Spleen (tissue), 11 donors: Measurements from ENCODE around the gene PLXNC1. TPM values are rescaled to one million over a fixed set of nuclear protein-coding genes. Genes with fewer than 3 reads are reported as not detected.

Experiments used
- DNase-seq: peaks from one replicate; pipeline ENCODE4 v3.0.0-alpha.2; 2020
- H3K27ac ChIP-seq, 8 donors: fragments of 200-600 bp; sonication (generic) in 7 of 8; 1 replicate in 4 of 8; 2 replicates in 4 of 8; pipeline versions ENCODE4 v1.5.0 to v1.8.0; 2016 to 2021; ENCODE audit warnings: inconsistent platforms in 4 of 8, mild to moderate bottlenecking in 4 of 8, moderate library complexity in 1 of 8
- H3K27me3 ChIP-seq, 7 donors: fragments of 200-600 bp; sonication (generic) in 6 of 7; replicated peaks in 1 of 7; 1 replicate in 4 of 7; 2 replicates in 3 of 7; pipeline versions ENCODE4 v1.5.0 to v1.8.0; 2016 to 2021; ENCODE audit warnings: inconsistent platforms in 3 of 7, mild to moderate bottlenecking in 1 of 7
- H3K36me3 ChIP-seq, 6 donors: fragments of 200-600 bp; sonication (generic) in 5 of 6; 1 replicate in 4 of 6; 2 replicates in 2 of 6; pipeline versions ENCODE4 v1.5.0 to v1.8.0; 2016 to 2021; ENCODE audit warnings: inconsistent platforms in 2 of 6
- H3K4me1 ChIP-seq, 6 donors: fragments of 200-600 bp; sonication (generic) in 5 of 6; 1 replicate in 3 of 6; 2 replicates in 3 of 6; pipeline versions ENCODE4 v1.5.0 to v1.8.0; 2016 to 2021; ENCODE audit warnings: inconsistent platforms in 3 of 6
- H3K4me3 ChIP-seq, 8 donors: fragments of 200-600 bp; sonication (generic) in 7 of 8; 1 replicate in 4 of 8; 2 replicates in 4 of 8; pipeline versions ENCODE4 v1.5.0 to v1.8.0; 2016 to 2021; ENCODE audit warnings: inconsistent platforms in 4 of 8, mild to moderate bottlenecking in 4 of 8, moderate library complexity in 2 of 8
- H3K9me3 ChIP-seq, 8 donors: fragments of 200-600 bp; sonication (generic) in 7 of 8; 1 replicate in 4 of 8; 2 replicates in 4 of 8; pipeline versions ENCODE4 v1.5.0 to v1.8.0; 2016 to 2021; ENCODE audit warnings: inconsistent platforms in 4 of 8
- POLR2A ChIP-seq, 3 donors: fragments of 450-650 bp; IDR thresholded peaks; one replicate each; pipeline ENCODE4 v1.5.1; 2017; ENCODE audit warnings: antibody characterized with exemption in 3 of 3, mild to moderate bottlenecking in 1 of 3
- POLR2AphosphoS5 ChIP-seq, 3 donors: sonication (generic); formaldehyde crosslinking; IDR thresholded peaks; one replicate each; pipeline ENCODE4 v1.5.1; 2017; ENCODE audit warnings: antibody characterized with exemption in 3 of 3
- WGBS, 5 donors: extraction: QIAGEN DNeasy Blood & Tissue Kit in 3 of 5; methylation state at CpG; one replicate each; pipeline versions ENCODE4 v1.1.5 to v1.1.7; 2013 to 2018; 5-methylcytosine and 5-hydroxymethylcytosine counted together
- intact Hi-C: fragments of 100-400 bp; cut with DNase I; formaldehyde crosslinking; loops from one replicate; pipeline ENCODE4 v1.15.0; 2023; ENCODE audit warnings: low total_unique reads
- polyA plus RNA-seq, 3 donors: library from polyadenylated mRNA; stranded (reverse); fragments of 200-250 nt; gene quantifications; one replicate each; pipeline ENCODE4 v1.2.1, GENCODE V29; 2013
- total RNA-seq, 7 donors: library from RNA; depleted of rRNA in 3 of 7; stranded (reverse); fragments of >200 nt in 3 of 7; fragmentation: NEBNext Ultra II Directional in 4 of 7; extraction: Animal tissue kit (Norgen Biotek cat#: 25700) in 4 of 7; gene quantifications; one replicate each; pipeline versions ENCODE4 v1.1.0 to v1.2.1, GENCODE V29; 2016 to 2021
- TF ChIP-seq, protein P1 (sequence below), 11 experiments: fragments of 200-600 bp in 7 of 11; fragments of 450-650 bp in 4 of 11; sonication (generic) in 4 of 11; IDR thresholded peaks in 8 of 11; conservative IDR thresholded peaks in 3 of 11; 1 replicate in 7 of 11; 2 replicates in 4 of 11; pipeline versions ENCODE4 v1.4.0 to v1.8.0; 2016 to 2021; ENCODE audit warnings: antibody characterized with exemption in 11 of 11, inconsistent platforms in 4 of 11, mild to moderate bottlenecking in 1 of 11
- donor health status: healthy with polysubstance abuse.
- donor health status: DM: no; HTN: no; CAD: no; lungs with moderate emphysema.
- donor health status: DM: no; HTN: no; CAD: no.
- donor health status: Bipolar disorder and iron deficiency.
- donor health status: healthy.
- donor health status: DM: no; HTN: no; CAD: no.
- donor health status: DM: yes; HTN: yes; CAD: no.

PLXNC1 gene
- total and polyA plus RNA-seq, 10 donors = 6.8 to 138 (median 69.7) TPM

DNA sequence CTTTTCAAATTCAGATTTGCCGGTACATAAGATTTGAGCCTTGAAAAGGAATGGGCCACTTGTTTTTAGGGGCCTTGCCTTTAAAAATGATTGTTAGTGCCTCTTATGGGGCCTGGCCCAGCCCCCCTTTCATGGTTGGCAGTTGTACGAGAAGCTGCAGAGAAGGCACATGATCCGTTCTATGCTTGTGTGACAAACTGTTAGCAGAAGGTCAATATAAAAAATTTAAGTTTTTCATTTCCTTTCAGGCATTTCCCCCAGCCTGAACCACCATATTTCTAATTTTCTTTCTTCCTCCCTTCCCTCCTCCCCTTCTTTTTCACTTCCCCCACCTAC, 119.1 kb downstream of the PLXNC1 start:
- no peak overlapping the region for H3K4me3 ChIP-seq
- no peaks in the 10 kb centered on the region for H3K9me3 ChIP-seq
- H3K4me1 ChIP-seq = peaks cover 12 to 90% (median 59%) of the 10 kb centered on the region in 6 donors
- intact Hi-C loops = no loop called here
- no peaks in the 10 kb centered on the region for H3K27me3 ChIP-seq
- WGBS, 5 donors = 29 to 37% (median 35%) methylated on average over 3 of the region's 3 CpGs
- peaks cover 0 to 73% (median 7%) of the 10 kb centered on the region in 6 donors for H3K36me3 ChIP-seq
- H3K27ac ChIP-seq = peak overlapping the region in 7 of 8 donors; percentile 27 to 65 (median 61)
- no peak for TF ChIP-seq POLR2AphosphoS5 (IDR thresholded peaks at IDR 0.05)
- TF ChIP-seq, protein P1, sequence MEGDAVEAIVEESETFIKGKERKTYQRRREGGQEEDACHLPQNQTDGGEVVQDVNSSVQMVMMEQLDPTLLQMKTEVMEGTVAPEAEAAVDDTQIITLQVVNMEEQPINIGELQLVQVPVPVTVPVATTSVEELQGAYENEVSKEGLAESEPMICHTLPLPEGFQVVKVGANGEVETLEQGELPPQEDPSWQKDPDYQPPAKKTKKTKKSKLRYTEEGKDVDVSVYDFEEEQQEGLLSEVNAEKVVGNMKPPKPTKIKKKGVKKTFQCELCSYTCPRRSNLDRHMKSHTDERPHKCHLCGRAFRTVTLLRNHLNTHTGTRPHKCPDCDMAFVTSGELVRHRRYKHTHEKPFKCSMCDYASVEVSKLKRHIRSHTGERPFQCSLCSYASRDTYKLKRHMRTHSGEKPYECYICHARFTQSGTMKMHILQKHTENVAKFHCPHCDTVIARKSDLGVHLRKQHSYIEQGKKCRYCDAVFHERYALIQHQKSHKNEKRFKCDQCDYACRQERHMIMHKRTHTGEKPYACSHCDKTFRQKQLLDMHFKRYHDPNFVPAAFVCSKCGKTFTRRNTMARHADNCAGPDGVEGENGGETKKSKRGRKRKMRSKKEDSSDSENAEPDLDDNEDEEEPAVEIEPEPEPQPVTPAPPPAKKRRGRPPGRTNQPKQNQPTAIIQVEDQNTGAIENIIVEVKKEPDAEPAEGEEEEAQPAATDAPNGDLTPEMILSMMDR (IDR thresholded peaks at IDR 0.05 in 8 of 11, conservative IDR thresholded peaks at IDR 0.05 in 3 of 11) = no peak
- no peak for TF ChIP-seq POLR2A (IDR thresholded peaks at IDR 0.05)
- DNase-seq = no peak

DNA sequence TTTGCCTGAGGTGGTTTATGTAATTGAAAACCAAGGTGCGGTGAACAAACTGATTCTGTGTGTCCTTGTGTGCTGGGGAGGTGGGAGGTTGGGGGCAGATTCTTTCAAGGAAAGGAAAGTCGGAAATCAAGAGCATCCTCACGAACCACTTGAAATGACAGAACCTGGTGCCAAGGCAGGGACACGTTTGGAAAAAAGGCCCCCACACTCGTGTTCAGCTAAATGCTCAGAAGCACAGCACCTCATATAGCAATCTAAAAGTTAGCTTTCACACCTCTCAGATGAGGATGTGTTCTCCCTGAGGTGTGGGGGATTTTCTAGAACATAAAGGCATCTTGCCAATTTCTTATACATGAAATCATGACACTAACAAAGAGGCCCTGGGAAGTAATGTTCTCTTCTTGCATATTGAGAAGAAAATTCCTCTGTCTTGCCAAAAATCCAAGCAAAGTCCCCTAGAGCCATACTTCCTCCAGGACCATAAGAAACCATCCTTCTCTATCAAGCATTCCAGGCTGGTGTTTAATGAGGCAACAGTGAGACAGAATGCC, 119.6 kb downstream of the PLXNC1 start:
- Histone ChIP-seq H3K27ac (peak overlapping the region in 7 of 8 donors; percentile 27 to 65 (median 61)), H3K9me3 (no peaks in the 10 kb centered on the region), H3K27me3 (no peaks in the 10 kb centered on the region), H3K4me3 (no peak overlapping the region), H3K36me3 (peaks cover 0 to 78% (median 7%) of the 10 kb centered on the region in 6 donors), H3K4me1 (peaks cover 9 to 85% (median 55%) of the 10 kb centered on the region in 6 donors)
- no peak for TF ChIP-seq POLR2A (IDR thresholded peaks at IDR 0.05)
- TF ChIP-seq, protein P1 (IDR thresholded peaks at IDR 0.05 in 8 of 11, conservative IDR thresholded peaks at IDR 0.05 in 3 of 11) = no peak
- 60 to 78% (median 75%) methylated on average over 5 of the region's 5 CpGs for WGBS, 5 donors
- no peak for DNase-seq
- intact Hi-C loops = no loop called here

DNA sequence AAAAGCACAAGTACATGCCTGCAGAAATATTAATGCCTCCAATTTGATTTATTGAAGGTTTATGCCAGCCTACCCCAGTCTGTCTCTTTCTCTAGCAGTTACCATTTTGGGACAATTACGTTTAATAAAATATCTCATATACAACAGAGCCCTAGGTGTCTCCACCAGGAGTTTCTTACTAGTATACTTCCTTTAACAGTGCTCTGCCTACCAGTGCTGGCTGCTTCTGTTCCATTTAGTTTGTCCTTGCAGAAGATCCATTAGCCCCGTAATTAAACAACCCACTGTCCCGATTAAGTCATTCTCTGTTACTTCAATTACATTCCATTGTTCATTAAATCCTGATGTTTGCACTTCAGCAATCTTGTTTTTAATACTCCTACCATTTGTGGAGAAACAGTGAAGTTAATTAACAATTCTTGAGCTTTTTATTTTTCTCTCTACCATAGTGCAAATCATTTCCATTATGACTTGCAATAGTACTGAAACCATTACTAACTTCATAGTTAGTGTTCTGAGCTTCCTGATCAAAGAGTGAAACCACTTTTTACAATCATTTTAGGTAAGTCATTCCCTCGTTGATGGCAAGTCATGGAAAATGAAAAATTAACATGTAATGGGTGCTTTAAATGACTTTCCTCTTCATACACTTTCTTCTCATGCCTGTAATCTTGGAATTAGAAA, 121.1 kb downstream of the PLXNC1 start:
- Histone ChIP-seq H3K27me3 (no peaks in the 10 kb centered on the region), H3K36me3 (peaks cover 0 to 86% (median 7%) of the 10 kb centered on the region in 6 donors), H3K4me1 (peaks cover 0 to 70% (median 40%) of the 10 kb centered on the region in 6 donors), H3K27ac (no peak overlapping the region), H3K9me3 (no peaks in the 10 kb centered on the region), H3K4me3 (no peak overlapping the region)
- TF ChIP-seq POLR2AphosphoS5 (IDR thresholded peaks at IDR 0.05) (no peak), POLR2A (IDR thresholded peaks at IDR 0.05) (no peak)
- TF ChIP-seq, protein P1 (IDR thresholded peaks at IDR 0.05 in 8 of 11, conservative IDR thresholded peaks at IDR 0.05 in 3 of 11) = no peak
- intact Hi-C loops = no loop called here
- 75 to 87% (median 78%) methylated on average over 4 of the region's 4 CpGs for WGBS, 5 donors
- DNase-seq = no peak

DNA sequence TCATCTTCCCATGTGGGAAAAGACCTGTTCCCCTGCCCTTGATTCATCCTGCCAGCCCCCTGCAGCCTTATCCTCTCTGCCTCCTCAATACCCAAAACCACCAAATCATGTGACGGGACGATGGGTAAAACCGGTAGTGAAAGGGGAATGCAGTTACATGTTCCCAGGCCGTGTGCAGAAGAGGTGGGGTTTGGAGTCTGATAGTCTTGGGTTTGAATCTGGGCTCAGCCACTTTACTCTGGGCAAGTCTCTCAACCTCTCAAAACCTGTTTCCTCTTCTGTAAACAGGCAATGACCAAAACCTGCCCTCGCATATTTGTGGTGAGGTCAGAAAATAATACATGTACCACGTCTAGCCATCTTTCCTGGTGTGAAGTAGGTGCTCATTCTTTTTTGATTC, 123.0 kb downstream of the PLXNC1 start:
- no peak overlapping the region for H3K4me3 ChIP-seq
- DNase-seq = no peak
- H3K4me1 ChIP-seq = peaks cover 0 to 52% (median 33%) of the 10 kb centered on the region in 6 donors
- peaks cover 0 to 83% (median 6%) of the 10 kb centered on the region in 6 donors for H3K36me3 ChIP-seq
- intact Hi-C loops = no loop called here
- H3K9me3 ChIP-seq = no peaks in the 10 kb centered on the region
- H3K27ac ChIP-seq = peak overlapping the region in 6 of 8 donors; percentile 14 to 41 (median 38)
- 34 to 53% (median 48%) methylated on average over 6 of the region's 6 CpGs for WGBS, 5 donors
- H3K27me3 ChIP-seq = no peaks in the 10 kb centered on the region
- TF ChIP-seq POLR2AphosphoS5 (IDR thresholded peaks at IDR 0.05) (no peak), POLR2A (IDR thresholded peaks at IDR 0.05) (no peak)
- TF ChIP-seq, protein P1 (IDR thresholded peaks at IDR 0.05 in 8 of 11, conservative IDR thresholded peaks at IDR 0.05 in 3 of 11) = no peak
